ENCODE results near the gene LGMN.

Gene LGMN

GRCh38 chr14:92744198-92744597, 4.2 kb downstream of the LGMN start:
- Histone ChIP-seq H3K4me3 (ENCODE audit: control insufficient read depth in 1 of 7, extremely low read depth in 1 of 7, insufficient read depth in 4 of 7, low read depth in 2 of 7, low read length in 6 of 7) (no peak overlapping the region), H3K9me3 (ENCODE audit: control extremely low read depth in 1 of 5, control insufficient read depth in 4 of 5, insufficient read depth in 2 of 5, low read depth in 1 of 5, low read length in 4 of 5) (peaks cover 0 to 6% (median 0%) of the 10 kb centered on the region in 5 experiments), H3K36me3 (ENCODE audit: control insufficient read depth in 4 of 4, insufficient read depth in 4 of 4, low read length in 3 of 4) (no peaks in the 10 kb centered on the region), H3K4me1 (ENCODE audit: control extremely low read depth in 1 of 4, control insufficient read depth in 4 of 4, insufficient read depth in 4 of 4, low read length in 3 of 4) (peaks cover 2 to 19% (median 11%) of the 10 kb centered on the region in 4 experiments), H3K27me3 (replicated peaks in 2 of 5; ENCODE audit: control insufficient read depth in 4 of 5, insufficient read depth in 5 of 5, low read length in 4 of 5) (peaks cover 0 to 23% (median 2%) of the 10 kb centered on the region in 5 experiments), H3K27ac (ENCODE audit: insufficient read depth in 1 of 2, low read depth in 1 of 2, low read length in 2 of 2, poor library complexity in 1 of 2, severe bottlenecking in 2 of 2) (no peak overlapping the region)
- ChIA-PET POLR2A (no interaction called here), CTCF (interaction anchor here (1.1 kb wide), 1 partner anchor 27 kb away, joined by 3 read pairs; no protein-coding TSS in a partner anchor)
- DNase-seq = no peak
- WGBS (ENCODE audit: insufficient coverage) = no CpG with 5 or more reads among the region's 2 CpGs

GRCh38 chr14:92740440-92740839, 8.0 kb downstream of the LGMN start:
- H3K9me3 ChIP-seq (ENCODE audit: control extremely low read depth in 1 of 5, control insufficient read depth in 4 of 5, insufficient read depth in 2 of 5, low read depth in 1 of 5, low read length in 4 of 5) = no peaks in the 10 kb centered on the region
- H3K36me3 ChIP-seq (ENCODE audit: control insufficient read depth in 4 of 4, insufficient read depth in 4 of 4, low read length in 3 of 4) = no peaks in the 10 kb centered on the region
- no peaks in the 10 kb centered on the region for H3K27me3 ChIP-seq (replicated peaks in 2 of 5; ENCODE audit: control insufficient read depth in 4 of 5, insufficient read depth in 5 of 5, low read length in 4 of 5)
- ChIA-PET CTCF (interaction anchor here (1.1 to 2.3 kb wide), 2 partner anchors 26 to 53 kb away, joined by 3 to 7 read pairs; partner anchors contain the start of gene GOLGA5), POLR2A (no interaction called here)
- H3K27ac ChIP-seq (ENCODE audit: insufficient read depth in 1 of 2, low read depth in 1 of 2, low read length in 2 of 2, poor library complexity in 1 of 2, severe bottlenecking in 2 of 2) = no peak overlapping the region
- 98% methylated on average over 8 of the region's 8 CpGs for WGBS (ENCODE audit: insufficient coverage)
- no peak overlapping the region for H3K4me3 ChIP-seq (ENCODE audit: control insufficient read depth in 1 of 7, extremely low read depth in 1 of 7, insufficient read depth in 4 of 7, low read depth in 2 of 7, low read length in 6 of 7)
- peaks cover 0 to 10% (median 3%) of the 10 kb centered on the region in 4 experiments for H3K4me1 ChIP-seq (ENCODE audit: control extremely low read depth in 1 of 4, control insufficient read depth in 4 of 4, insufficient read depth in 4 of 4, low read length in 3 of 4)
- DNase-seq = no peak

GRCh38 chr14:92737619-92738188, 10.7 kb downstream of the LGMN start:
- no peaks in the 10 kb centered on the region for H3K36me3 ChIP-seq (ENCODE audit: control insufficient read depth in 4 of 4, insufficient read depth in 4 of 4, low read length in 3 of 4)
- no peak for DNase-seq
- ChIA-PET POLR2A (no interaction called here), CTCF (no interaction called here)
- H3K27me3 ChIP-seq (replicated peaks in 2 of 5; ENCODE audit: control insufficient read depth in 4 of 5, insufficient read depth in 5 of 5, low read length in 4 of 5) = no peaks in the 10 kb centered on the region
- no peak overlapping the region for H3K27ac ChIP-seq (ENCODE audit: insufficient read depth in 1 of 2, low read depth in 1 of 2, low read length in 2 of 2, poor library complexity in 1 of 2, severe bottlenecking in 2 of 2)
- no peaks in the 10 kb centered on the region for H3K9me3 ChIP-seq (ENCODE audit: control extremely low read depth in 1 of 5, control insufficient read depth in 4 of 5, insufficient read depth in 2 of 5, low read depth in 1 of 5, low read length in 4 of 5)
- WGBS (ENCODE audit: insufficient coverage) = 100% methylated on average over 1 of the region's 4 CpGs
- H3K4me3 ChIP-seq (ENCODE audit: control insufficient read depth in 1 of 7, extremely low read depth in 1 of 7, insufficient read depth in 4 of 7, low read depth in 2 of 7, low read length in 6 of 7) = no peak overlapping the region
- peaks cover 0 to 10% (median 3%) of the 10 kb centered on the region in 4 experiments for H3K4me1 ChIP-seq (ENCODE audit: control extremely low read depth in 1 of 4, control insufficient read depth in 4 of 4, insufficient read depth in 4 of 4, low read length in 3 of 4)

- no peak overlapping the region for H3K4me3 ChIP-seq (ENCODE audit: control insufficient read depth in 1 of 7, extremely low read depth in 1 of 7, insufficient read depth in 4 of 7, low read depth in 2 of 7, low read length in 6 of 7)
- ChIA-PET POLR2A (no interaction called here), CTCF (no interaction called here)
- H3K9me3 ChIP-seq (ENCODE audit: control extremely low read depth in 1 of 5, control insufficient read depth in 4 of 5, insufficient read depth in 2 of 5, low read depth in 1 of 5, low read length in 4 of 5) = no peaks in the 10 kb centered on the region
- peaks cover 0 to 10% (median 3%) of the 10 kb centered on the region in 4 experiments for H3K4me1 ChIP-seq (ENCODE audit: control extremely low read depth in 1 of 4, control insufficient read depth in 4 of 4, insufficient read depth in 4 of 4, low read length in 3 of 4)
- no peaks in the 10 kb centered on the region for H3K36me3 ChIP-seq (ENCODE audit: control insufficient read depth in 4 of 4, insufficient read depth in 4 of 4, low read length in 3 of 4)
- no peak for DNase-seq
- H3K27ac ChIP-seq (ENCODE audit: insufficient read depth in 1 of 2, low read depth in 1 of 2, low read length in 2 of 2, poor library complexity in 1 of 2, severe bottlenecking in 2 of 2) = no peak overlapping the region
- H3K27me3 ChIP-seq (replicated peaks in 2 of 5; ENCODE audit: control insufficient read depth in 4 of 5, insufficient read depth in 5 of 5, low read length in 4 of 5) = no peaks in the 10 kb centered on the region
- 34% methylated on average over 4 of the region's 4 CpGs for WGBS (ENCODE audit: insufficient coverage)
Measured at GRCh38 chr14:92737206-92737605, 11.2 kb downstream of the LGMN start.

- no peak for DNase-seq
- H3K27me3 ChIP-seq (replicated peaks in 2 of 5; ENCODE audit: control insufficient read depth in 4 of 5, insufficient read depth in 5 of 5, low read length in 4 of 5) = no peaks in the 10 kb centered on the region
- peaks cover 0 to 13% (median 3%) of the 10 kb centered on the region in 4 experiments for H3K4me1 ChIP-seq (ENCODE audit: control extremely low read depth in 1 of 4, control insufficient read depth in 4 of 4, insufficient read depth in 4 of 4, low read length in 3 of 4)
- H3K36me3 ChIP-seq (ENCODE audit: control insufficient read depth in 4 of 4, insufficient read depth in 4 of 4, low read length in 3 of 4) = no peaks in the 10 kb centered on the region
- ChIA-PET CTCF (interaction anchor here (1.4 kb wide), 1 partner anchor 48 kb away, joined by 4 read pairs; no protein-coding TSS in a partner anchor), POLR2A (no interaction called here)
- no peak overlapping the region for H3K4me3 ChIP-seq (ENCODE audit: control insufficient read depth in 1 of 7, extremely low read depth in 1 of 7, insufficient read depth in 4 of 7, low read depth in 2 of 7, low read length in 6 of 7)
- no peak overlapping the region for H3K27ac ChIP-seq (ENCODE audit: insufficient read depth in 1 of 2, low read depth in 1 of 2, low read length in 2 of 2, poor library complexity in 1 of 2, severe bottlenecking in 2 of 2)
- 100% methylated on average over 6 of the region's 6 CpGs for WGBS (ENCODE audit: insufficient coverage)
- H3K9me3 ChIP-seq (ENCODE audit: control extremely low read depth in 1 of 5, control insufficient read depth in 4 of 5, insufficient read depth in 2 of 5, low read depth in 1 of 5, low read length in 4 of 5) = peaks cover 3 to 11% (median 10%) of the 10 kb centered on the region in 5 experiments
Measured at GRCh38 chr14:92735344-92735743, 13.1 kb downstream of the LGMN start.

GRCh38 chr14:92734618-92735017, 13.8 kb downstream of the LGMN start:
- ChIA-PET POLR2A (no interaction called here), CTCF (interaction anchor here (1.8 kb wide), 1 partner anchor 16 kb away, joined by 6 read pairs; no protein-coding TSS in a partner anchor)
- Histone ChIP-seq H3K27me3 (replicated peaks in 2 of 5; ENCODE audit: control insufficient read depth in 4 of 5, insufficient read depth in 5 of 5, low read length in 4 of 5) (no peaks in the 10 kb centered on the region), H3K36me3 (ENCODE audit: control insufficient read depth in 4 of 4, insufficient read depth in 4 of 4, low read length in 3 of 4) (no peaks in the 10 kb centered on the region), H3K9me3 (ENCODE audit: control extremely low read depth in 1 of 5, control insufficient read depth in 4 of 5, insufficient read depth in 2 of 5, low read depth in 1 of 5, low read length in 4 of 5) (peaks cover 3 to 11% (median 10%) of the 10 kb centered on the region in 5 experiments), H3K4me1 (ENCODE audit: control extremely low read depth in 1 of 4, control insufficient read depth in 4 of 4, insufficient read depth in 4 of 4, low read length in 3 of 4) (peaks cover 0 to 20% (median 7%) of the 10 kb centered on the region in 4 experiments), H3K27ac (ENCODE audit: insufficient read depth in 1 of 2, low read depth in 1 of 2, low read length in 2 of 2, poor library complexity in 1 of 2, severe bottlenecking in 2 of 2) (no peak overlapping the region), H3K4me3 (ENCODE audit: control insufficient read depth in 1 of 7, extremely low read depth in 1 of 7, insufficient read depth in 4 of 7, low read depth in 2 of 7, low read length in 6 of 7) (no peak overlapping the region)
- WGBS (ENCODE audit: insufficient coverage) = 97% methylated on average over 6 of the region's 7 CpGs
- DNase-seq = peak in 1 of 3 donors; percentile 54

- no peaks in the 10 kb centered on the region for H3K36me3 ChIP-seq (ENCODE audit: control insufficient read depth in 4 of 4, insufficient read depth in 4 of 4, low read length in 3 of 4)
- DNase-seq = no peak
- ChIA-PET CTCF (interaction anchor here (1.2 to 1.8 kb wide), 3 partner anchors 11 to 18 kb away, joined by 3 to 6 read pairs (median 5); no protein-coding TSS in a partner anchor), POLR2A (interaction anchor here (0.6 kb wide), 2 partner anchors 52 to 90 kb away, joined by 3 read pairs; no protein-coding TSS in a partner anchor)
- no peak overlapping the region for H3K27ac ChIP-seq (ENCODE audit: insufficient read depth in 1 of 2, low read depth in 1 of 2, low read length in 2 of 2, poor library complexity in 1 of 2, severe bottlenecking in 2 of 2)
- peaks cover 3 to 11% (median 10%) of the 10 kb centered on the region in 5 experiments for H3K9me3 ChIP-seq (ENCODE audit: control extremely low read depth in 1 of 5, control insufficient read depth in 4 of 5, insufficient read depth in 2 of 5, low read depth in 1 of 5, low read length in 4 of 5)
- H3K4me3 ChIP-seq (ENCODE audit: control insufficient read depth in 1 of 7, extremely low read depth in 1 of 7, insufficient read depth in 4 of 7, low read depth in 2 of 7, low read length in 6 of 7) = no peak overlapping the region
- WGBS (ENCODE audit: insufficient coverage) = 20% methylated on average over 1 of the region's 4 CpGs
- no peaks in the 10 kb centered on the region for H3K27me3 ChIP-seq (replicated peaks in 2 of 5; ENCODE audit: control insufficient read depth in 4 of 5, insufficient read depth in 5 of 5, low read length in 4 of 5)
- peaks cover 0 to 28% (median 13%) of the 10 kb centered on the region in 4 experiments for H3K4me1 ChIP-seq (ENCODE audit: control extremely low read depth in 1 of 4, control insufficient read depth in 4 of 4, insufficient read depth in 4 of 4, low read length in 3 of 4)
Measured at GRCh38 chr14:92733007-92733406, 15.4 kb downstream of the LGMN start.

Measured in common myeloid progenitor, CD34-positive (primary cell).